Lung (tissue), 12 donors: Measurements from ENCODE around the gene CCNQ. TPM values are rescaled to one million over a fixed set of nuclear protein-coding genes. Genes with fewer than 3 reads are reported as not detected.
A peak's percentile ranks its signal among the peaks of the same experiment; 100 is the strongest.

Source experiments
- ATAC-seq: fragments of 200-7000 bp; cut with Tn5 transposase; one replicate; pipeline ENCODE4 v1.9.1; 2020; ENCODE audit warnings: moderate number of reproducible peaks; ENCODE audit not compliant: insufficient read depth, low FRiP score
- DNase-seq, 3 donors: peaks; one replicate each; pipeline ENCODE4 v3.0.0-alpha.2; 2013 to 2017
- H3K27ac ChIP-seq, 2 donors: one replicate each; pipeline ENCODE4 v1.5.1; 2013; ENCODE audit warnings: mild to moderate bottlenecking in 2 of 2, moderate library complexity in 2 of 2, control low read depth in 1 of 2, inconsistent platforms in 1 of 2, low read depth in 1 of 2, low read length in 1 of 2
- H3K27me3 ChIP-seq, 3 donors: one replicate each; pipeline ENCODE4 v1.5.1; 2013; ENCODE audit warnings: low read length in 2 of 3; ENCODE audit not compliant: control insufficient read depth in 3 of 3, insufficient read depth in 3 of 3
- H3K36me3 ChIP-seq, 4 donors: one replicate each; pipeline ENCODE4 v1.5.1; 2013; ENCODE audit warnings: low read length in 4 of 4, mild to moderate bottlenecking in 1 of 4, moderate library complexity in 1 of 4; ENCODE audit not compliant: control insufficient read depth in 4 of 4, insufficient read depth in 4 of 4
- H3K4me1 ChIP-seq, 5 donors: one replicate each; pipeline ENCODE4 v1.5.1; 2013; ENCODE audit warnings: low read length in 5 of 5, mild to moderate bottlenecking in 2 of 5, moderate library complexity in 1 of 5; ENCODE audit not compliant: control insufficient read depth in 5 of 5, insufficient read depth in 5 of 5
- H3K4me3 ChIP-seq: one replicate; pipeline ENCODE4 v1.5.1; 2013; ENCODE audit warnings: mild to moderate bottlenecking, control low read depth, moderate library complexity
- H3K9ac ChIP-seq, 2 donors: one replicate each; pipeline ENCODE4 v1.5.1; 2013; ENCODE audit warnings: low read length in 2 of 2, control low read depth in 1 of 2; ENCODE audit not compliant: insufficient read depth in 1 of 2
- H3K9me3 ChIP-seq, 4 donors: one replicate each; pipeline ENCODE4 v1.5.1; 2013; ENCODE audit warnings: low read length in 3 of 4, mild to moderate bottlenecking in 1 of 4, moderate library complexity in 1 of 4; ENCODE audit not compliant: control insufficient read depth in 4 of 4, insufficient read depth in 3 of 4
- WGBS, 2 donors: extraction: QIAGEN DNeasy Blood & Tissue Kit; methylation state at CpG; one replicate each; pipeline ENCODE4 v1.1.7; 2013; 5-methylcytosine and 5-hydroxymethylcytosine counted together
- polyA plus RNA-seq, 2 donors: library from polyadenylated mRNA; stranded (reverse); fragments of 200-250 nt; gene quantifications; one replicate each; pipeline ENCODE4 v1.2.1, GENCODE V29; 2013
- total RNA-seq, 2 donors: library from RNA; depleted of rRNA in 1 of 2; stranded (reverse); fragments of >200 nt in 1 of 2; gene quantifications; one replicate each; pipeline ENCODE4 v1.2.1, GENCODE V29; 2014 to 2021
- TF ChIP-seq, protein P1 (sequence below): IDR thresholded peaks from 2 replicates; pipeline ENCODE4 v1.5.1; 2012; ENCODE audit warnings: mild to moderate bottlenecking; ENCODE audit errors: control extremely low read depth, extremely low read depth
- donor health status: control.
- donor health status: control.
- donor health status: Bipolar disorder and iron deficiency.
- donor health status: healthy.
- donor health status: DM: yes; HTN: yes; CAD: no.

The CCNQ gene
- total and polyA plus RNA-seq, 4 donors: 14.2 to 46.4 (median 24.9) TPM

DNA sequence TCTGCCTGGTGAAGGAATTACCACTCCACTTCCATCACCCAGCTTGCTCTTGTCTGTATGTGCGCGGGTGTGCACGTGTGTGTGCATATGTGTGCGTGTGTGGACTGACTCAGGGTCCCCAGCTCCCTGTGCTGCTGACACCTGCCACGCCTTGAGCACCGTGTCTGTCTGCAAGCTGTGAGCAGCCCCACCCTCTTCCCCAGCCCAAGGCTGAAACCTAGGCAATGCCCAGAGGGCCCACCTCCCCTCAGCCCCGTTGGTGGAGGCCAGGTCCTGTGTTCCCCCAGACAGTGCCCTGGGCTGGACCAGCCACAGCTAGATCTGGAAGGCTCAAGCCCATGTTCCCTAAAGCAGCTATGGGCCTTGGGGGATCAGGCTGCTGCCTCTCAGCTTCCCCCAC is 2.0 kb upstream of the CCNQ start:
- peaks cover 0 to 7% (median 3%) of the 10 kb centered on the region in 5 donors for H3K4me1 ChIP-seq
- no peak overlapping the region for H3K27ac ChIP-seq
- no peak overlapping the region for H3K9ac ChIP-seq
- no peak for DNase-seq
- peaks cover 0 to 12% (median 1%) of the 10 kb centered on the region in 4 donors for H3K9me3 ChIP-seq
- no peak overlapping the region for H3K4me3 ChIP-seq
- 86 to 93% methylated on average over 5 to 7 of the region's 7 CpGs for WGBS, 2 donors
- TF ChIP-seq, protein P1, sequence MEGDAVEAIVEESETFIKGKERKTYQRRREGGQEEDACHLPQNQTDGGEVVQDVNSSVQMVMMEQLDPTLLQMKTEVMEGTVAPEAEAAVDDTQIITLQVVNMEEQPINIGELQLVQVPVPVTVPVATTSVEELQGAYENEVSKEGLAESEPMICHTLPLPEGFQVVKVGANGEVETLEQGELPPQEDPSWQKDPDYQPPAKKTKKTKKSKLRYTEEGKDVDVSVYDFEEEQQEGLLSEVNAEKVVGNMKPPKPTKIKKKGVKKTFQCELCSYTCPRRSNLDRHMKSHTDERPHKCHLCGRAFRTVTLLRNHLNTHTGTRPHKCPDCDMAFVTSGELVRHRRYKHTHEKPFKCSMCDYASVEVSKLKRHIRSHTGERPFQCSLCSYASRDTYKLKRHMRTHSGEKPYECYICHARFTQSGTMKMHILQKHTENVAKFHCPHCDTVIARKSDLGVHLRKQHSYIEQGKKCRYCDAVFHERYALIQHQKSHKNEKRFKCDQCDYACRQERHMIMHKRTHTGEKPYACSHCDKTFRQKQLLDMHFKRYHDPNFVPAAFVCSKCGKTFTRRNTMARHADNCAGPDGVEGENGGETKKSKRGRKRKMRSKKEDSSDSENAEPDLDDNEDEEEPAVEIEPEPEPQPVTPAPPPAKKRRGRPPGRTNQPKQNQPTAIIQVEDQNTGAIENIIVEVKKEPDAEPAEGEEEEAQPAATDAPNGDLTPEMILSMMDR: no peak
- ATAC-seq: no peak
- H3K36me3 ChIP-seq: no peaks in the 10 kb centered on the region
- no peaks in the 10 kb centered on the region for H3K27me3 ChIP-seq

DNA sequence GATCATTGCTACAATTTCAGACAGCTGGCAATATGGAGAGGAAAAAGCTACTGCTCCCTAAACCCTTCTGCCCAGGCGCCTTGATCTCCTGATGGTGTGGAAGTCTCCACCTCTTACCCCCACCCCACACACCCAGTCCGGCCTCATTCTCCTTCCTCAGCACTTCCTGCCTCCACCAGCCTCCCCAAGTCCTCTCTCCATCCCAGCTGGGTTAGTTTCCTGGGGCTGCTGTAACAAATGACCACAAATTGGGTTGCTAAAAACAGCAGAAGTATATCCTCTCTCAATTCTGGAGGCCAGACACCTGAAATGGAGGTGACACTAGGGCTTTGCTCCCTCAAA is 1.1 kb upstream of the CCNQ start:
- ATAC-seq (no peak), DNase-seq (peak in 2 of 3 donors; percentile 4 to 22)
- Histone ChIP-seq H3K4me1 (peaks cover 0 to 7% (median 3%) of the 10 kb centered on the region in 5 donors), H3K9ac (no peak overlapping the region), H3K36me3 (no peaks in the 10 kb centered on the region), H3K4me3 (no peak overlapping the region), H3K9me3 (peaks cover 0 to 12% (median 1%) of the 10 kb centered on the region in 4 donors), H3K27me3 (no peaks in the 10 kb centered on the region), H3K27ac (no peak overlapping the region)
- TF ChIP-seq, protein P1: no peak
- WGBS, 2 donors: 7 to 20% methylated on average over 2 of the region's 2 CpGs

DNA sequence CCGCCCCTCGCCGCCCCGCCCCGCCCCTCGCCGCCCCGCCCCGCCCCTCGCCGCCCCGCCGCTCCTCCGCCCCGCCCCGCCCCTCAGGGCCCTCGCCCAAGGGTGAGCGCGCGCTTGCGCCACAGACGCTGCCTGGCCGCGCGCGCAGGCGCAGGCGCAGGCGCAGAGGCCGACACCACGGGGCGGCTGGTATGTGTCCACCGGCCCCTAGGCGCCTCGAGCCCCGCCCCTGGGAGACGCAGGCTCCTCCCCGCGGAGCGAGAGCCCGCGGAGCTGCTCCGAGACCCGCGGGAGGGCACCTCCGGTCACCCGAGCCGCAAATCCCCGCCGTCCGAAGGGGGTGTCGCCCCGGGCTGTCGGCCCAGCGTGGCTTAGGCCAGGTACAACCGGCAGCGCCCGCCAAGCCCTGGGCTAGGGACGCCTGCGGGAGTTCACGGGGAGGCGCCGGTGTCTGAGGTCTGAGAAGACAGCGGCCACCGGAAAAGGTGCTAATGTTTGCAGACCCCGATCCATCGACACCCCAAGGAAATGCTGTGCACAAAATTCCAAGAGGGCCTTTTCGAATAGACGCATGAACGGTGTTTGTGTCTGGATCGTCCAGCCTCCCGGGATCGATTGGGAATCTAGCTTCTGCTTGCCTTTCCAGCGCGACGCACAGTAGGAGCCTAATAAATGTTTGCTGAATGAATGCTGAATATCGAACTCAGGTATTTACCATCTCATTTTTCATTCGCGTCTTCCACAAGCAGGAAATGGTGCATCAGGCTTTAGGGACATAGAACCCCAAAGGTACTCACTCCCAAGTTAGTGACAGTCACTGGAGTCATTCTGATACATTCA is 473 bp upstream of the CCNQ start:
- peak overlapping the region; percentile 35 to 89 for H3K27ac ChIP-seq
- H3K36me3 ChIP-seq: peaks cover 0 to under 1% (median 0%) of the 10 kb centered on the region in 4 donors
- peaks cover 0 to 12% (median 1%) of the 10 kb centered on the region in 4 donors for H3K9me3 ChIP-seq
- whole genome bisulfite sequencing, 2 donors: 0 to 25% methylated on average over 26 to 66 of the region's 79 CpGs
- ATAC-seq: peak; percentile 82
- DNase-seq: peak; percentile 86 to 93 (median 92)
- peak overlapping the region; percentile 24 to 55 for H3K9ac ChIP-seq
- H3K4me1 ChIP-seq: peaks cover 0 to 7% (median 3%) of the 10 kb centered on the region in 5 donors
- peak overlapping the region; percentile 47 for H3K4me3 ChIP-seq
- H3K27me3 ChIP-seq: no peaks in the 10 kb centered on the region
- TF ChIP-seq, protein P1: no peak
